ENCODE results near the gene UCK2. TPM values are rescaled to one million over a fixed set of nuclear protein-coding genes. Genes with fewer than 3 reads are reported as not detected.

Gene UCK2
- total RNA-seq, 1 experiment from 2014 or later: 78.9 TPM

DNA sequence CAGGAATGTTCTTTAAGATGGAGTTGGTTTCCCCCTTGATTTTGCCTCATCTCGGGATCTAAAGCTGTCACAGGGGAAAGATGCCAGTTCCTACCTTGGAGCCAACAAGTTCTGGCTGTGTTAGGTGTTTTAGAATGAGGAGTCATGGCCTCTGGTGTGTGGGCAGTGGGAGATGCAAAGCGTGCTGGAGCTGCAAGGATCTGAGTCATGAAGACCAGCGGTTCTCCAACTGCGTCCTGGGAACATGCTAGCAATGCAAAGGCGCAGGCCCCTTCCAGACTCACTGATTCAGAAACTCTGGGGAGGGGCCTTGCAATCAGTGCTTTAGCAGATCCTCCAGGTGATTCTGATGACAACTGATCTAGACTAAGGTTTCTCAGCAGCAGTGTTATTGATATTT, 109.1 kb downstream of the UCK2 start:
- DNase-seq (ENCODE audit: low spot score): no peak

DNA sequence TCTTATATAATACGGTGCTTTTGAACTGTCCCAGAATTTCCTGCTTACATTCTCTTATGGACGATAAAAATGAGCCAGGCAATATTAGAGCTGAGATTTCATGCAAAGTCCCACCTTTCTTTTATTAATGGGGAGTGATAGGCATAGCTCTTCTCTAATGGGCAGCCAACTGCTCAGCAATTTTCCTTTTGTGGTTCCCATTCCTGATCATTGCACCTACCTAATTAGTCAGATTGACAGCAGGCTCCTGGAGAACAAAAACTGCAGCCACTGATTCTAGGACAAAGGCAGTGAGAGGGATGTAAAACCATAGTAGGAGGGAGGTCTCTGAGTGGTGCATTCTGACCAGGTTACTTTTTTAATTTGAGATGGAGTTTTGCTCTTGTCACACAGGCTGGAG, 110.4 kb downstream of the UCK2 start:
- no peak for DNase-seq (ENCODE audit: low spot score)

DNA sequence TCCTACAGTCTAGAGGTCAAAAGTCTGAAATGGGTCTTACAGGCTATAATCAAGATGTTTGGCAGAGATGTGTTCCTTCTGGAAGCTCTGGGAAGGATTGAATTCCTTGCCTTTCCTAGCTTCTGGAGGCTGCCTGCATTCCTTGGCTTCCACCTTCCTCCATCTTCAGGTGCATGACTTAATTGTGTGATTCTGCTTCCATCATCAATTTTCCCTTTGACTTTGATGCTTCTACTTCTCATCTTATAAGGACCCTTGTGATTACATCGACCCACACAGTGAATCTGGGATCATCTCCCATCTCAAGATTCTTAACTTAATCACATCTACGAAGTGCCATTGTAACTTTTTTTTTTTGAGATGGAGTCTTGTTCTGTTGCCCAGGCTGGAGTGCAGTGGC, 111.4 kb downstream of the UCK2 start:
- DNase-seq (ENCODE audit: low spot score): no peak

GRCh38 chr1:165941531-165941930, 114.1 kb downstream of the UCK2 start:
- no peak for DNase-seq (ENCODE audit: low spot score)

GRCh38 chr1:165942062-165942461, 114.6 kb downstream of the UCK2 start:
- no peak for DNase-seq (ENCODE audit: low spot score)

DNA sequence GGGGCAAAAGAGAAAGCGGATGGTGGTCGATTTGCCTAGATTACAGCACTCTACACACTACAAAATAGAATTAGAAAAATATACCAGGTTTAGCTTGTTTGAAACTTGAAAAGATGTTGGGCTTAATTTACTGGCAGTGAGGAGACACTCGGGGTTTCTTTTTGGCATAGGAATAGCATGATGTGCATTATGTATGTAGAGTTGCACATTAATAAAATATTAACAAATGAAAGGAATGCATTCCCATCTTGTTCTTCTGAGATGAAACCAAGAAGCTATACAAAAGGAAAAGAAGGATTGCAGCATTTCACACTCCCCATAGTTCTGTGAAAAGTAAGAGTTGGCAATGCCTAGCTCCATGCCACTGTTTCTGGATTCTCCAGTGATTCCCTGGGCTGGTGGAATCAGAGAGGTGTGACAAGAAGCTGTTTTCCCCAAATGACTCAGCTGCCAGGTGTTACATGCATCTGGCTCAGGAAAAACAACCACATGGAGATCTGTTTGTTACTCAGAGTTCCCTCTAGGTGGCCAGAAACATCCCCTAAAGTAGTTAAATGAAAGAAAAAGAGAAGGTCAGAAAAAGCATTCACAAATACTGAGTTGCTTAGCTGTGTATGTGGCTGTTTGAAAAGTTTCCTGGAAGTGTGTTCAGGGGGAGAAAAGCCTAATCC, 115.6 kb downstream of the UCK2 start:
- peak; percentile 16 for DNase-seq (ENCODE audit: low spot score)

DNA sequence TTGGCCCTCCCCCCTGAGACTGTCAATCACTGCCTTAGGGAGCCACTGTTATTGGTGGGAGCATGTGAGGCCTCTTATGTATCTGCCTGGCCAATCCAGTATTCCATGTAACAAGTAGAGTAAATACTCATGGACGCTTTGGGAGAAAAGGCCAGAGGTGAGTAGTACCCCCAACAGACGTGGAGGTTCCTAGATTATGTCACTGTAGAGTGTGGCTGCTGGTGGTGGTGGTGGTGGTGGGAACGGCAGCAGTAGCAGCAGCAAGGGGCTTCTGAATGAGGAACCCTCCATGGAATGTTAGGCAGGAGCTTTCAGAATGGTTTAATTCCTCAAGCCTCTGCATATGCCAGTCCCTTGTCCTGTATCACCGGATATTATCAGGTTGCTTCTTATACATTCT, 118.5 kb downstream of the UCK2 start:
- DNase-seq (ENCODE audit: low spot score): no peak

- DNase-seq (ENCODE audit: low spot score): no peak
These were observed 120.5 kb downstream of the UCK2 start for GRCh38 chr1:165947797-165948455.

- no peak for DNase-seq (ENCODE audit: low spot score)
These were observed 122.1 kb downstream of the UCK2 start for GRCh38 chr1:165949335-165950130.

DNA sequence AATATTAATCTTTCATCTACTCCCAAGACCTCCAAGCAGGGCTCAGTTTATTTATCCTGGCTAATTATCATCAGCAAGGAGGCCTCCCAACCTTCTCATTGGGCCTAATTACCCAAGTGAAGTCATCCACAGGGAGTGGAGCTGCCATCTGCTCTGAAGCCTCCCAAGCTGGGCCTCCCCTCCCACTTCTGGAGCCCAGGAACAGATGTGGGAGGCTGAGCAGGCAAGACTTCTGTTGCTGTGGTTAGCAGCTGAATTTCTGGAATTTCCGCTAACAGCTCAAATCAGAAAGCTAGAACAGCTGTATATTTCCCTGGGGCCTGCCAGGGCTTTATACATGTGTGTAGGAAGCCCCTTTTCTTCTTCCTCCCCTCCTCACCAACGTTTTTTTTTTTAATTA, 127.5 kb downstream of the UCK2 start:
- peak; percentile 60 for DNase-seq (ENCODE audit: low spot score)

DNA sequence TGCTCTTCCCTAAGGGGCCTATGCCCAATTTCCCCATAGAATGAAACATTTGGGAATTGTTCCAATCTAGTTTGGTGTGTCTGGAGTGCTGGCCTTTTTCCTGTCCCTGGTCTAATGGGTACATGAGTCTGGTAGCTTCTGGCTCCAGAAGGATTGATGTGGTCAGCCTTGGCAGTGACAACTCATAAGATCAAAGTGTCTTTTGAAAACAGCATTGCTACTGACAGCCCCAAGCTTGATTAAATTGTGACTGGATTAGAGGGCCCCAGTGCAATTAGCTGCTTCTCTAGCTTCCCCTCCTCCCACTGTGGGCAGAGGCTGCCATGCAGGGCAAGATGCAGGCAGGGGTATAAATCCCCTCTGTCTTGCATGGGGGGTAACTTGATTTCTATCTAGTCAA, 130.9 kb downstream of the UCK2 start:
- no peak for DNase-seq (ENCODE audit: low spot score)

DNA sequence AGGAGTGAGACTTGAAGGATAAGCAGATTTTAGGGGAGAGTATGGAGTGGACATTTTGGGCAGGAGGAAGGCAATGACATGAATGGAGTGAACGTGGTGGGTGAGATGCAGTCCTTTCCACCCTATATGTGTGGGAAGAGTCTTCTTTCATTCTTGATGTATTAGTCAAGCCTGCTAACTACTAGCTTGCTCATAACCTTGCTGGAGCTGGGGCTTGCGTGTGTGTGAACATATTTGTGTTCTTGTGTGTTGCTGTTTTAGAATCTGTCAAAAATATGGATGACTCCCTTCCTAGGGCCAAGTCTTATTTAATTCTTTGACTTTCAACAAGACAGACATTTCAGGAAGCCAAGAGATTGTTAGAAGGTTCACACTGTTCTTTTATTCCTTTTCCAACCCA, 132.7 kb downstream of the UCK2 start:
- DNase-seq (ENCODE audit: low spot score): no peak

DNA sequence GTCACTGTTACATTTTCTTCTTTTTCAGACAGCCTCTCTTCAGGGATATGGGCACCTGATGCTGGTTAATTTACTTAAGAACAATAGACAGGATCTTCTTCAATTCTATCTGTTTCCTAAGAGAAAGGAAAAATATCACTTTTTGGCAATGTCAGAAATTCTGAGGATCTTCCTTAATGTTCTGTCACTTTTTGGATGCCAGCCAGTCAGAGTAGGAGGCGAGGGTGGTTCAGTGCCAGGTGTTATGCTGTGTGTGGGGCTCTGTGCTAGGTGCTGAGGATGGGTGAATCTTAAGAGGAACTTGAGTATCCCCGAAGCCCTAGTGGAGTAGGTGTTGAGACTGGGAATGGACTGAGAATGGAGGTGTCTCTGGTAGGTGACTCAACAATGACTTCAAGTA, 133.5 kb downstream of the UCK2 start:
- DNase-seq (ENCODE audit: low spot score): no peak

Other genes with a start within 250 kb of the UCK2 start
- gene MGST3, start 196.4 kb upstream of the UCK2 start, total RNA-seq (2014; rRNA removed; shearing (Covaris generic)): 128 and 140 TPM in 2 replicates
- gene ALDH9A1, start 129.1 kb upstream of the UCK2 start, total RNA-seq (2014; rRNA removed; shearing (Covaris generic)): 26.8 and 34.8 TPM in 2 replicates
- gene TMCO1, start 58.7 kb upstream of the UCK2 start, total RNA-seq (2014; rRNA removed; shearing (Covaris generic)): 139 and 158 TPM in 2 replicates

Measured in H4 (cell line).